T-cell (primary cell): ENCODE measurements around the gene PHF2. TPM values are rescaled to one million over a fixed set of nuclear protein-coding genes. Genes with fewer than 3 reads are reported as not detected.
"Not testable (repeated sequence)": the region's sequence is repeated elsewhere in the genome, so short reads cannot be mapped to it uniquely, and the experiment has no call there.

Experiments used
- ATAC-seq, 4 experiments: fragments of 200-7000 bp in 3 of 4; fragments of 150-1000 bp in 1 of 4; cut with Tn5 transposase; replicated peaks in 1 of 4; 1 replicate in 3 of 4; 2 replicates in 1 of 4; pipeline ENCODE4 v1.10.0; 2021; ENCODE audit warnings: moderate library complexity in 3 of 4, mild to moderate bottlenecking in 2 of 4, moderate number of reproducible peaks in 1 of 4
- CTCF ChIA-PET, 2 donors: fragments of 300-600 bp; sonication (Branson Sonifier 250); formaldehyde crosslinking; loops; one replicate each; lab custom pipeline; 2022; ENCODE audit warnings: antibody characterized with exemption in 2 of 2; lab: Charles Lee
- POLR2A ChIA-PET, 2 donors: fragments of 300-600 bp; sonication (Branson Sonifier 250); formaldehyde crosslinking; loops; one replicate each; lab custom pipeline; 2022; ENCODE audit warnings: antibody characterized with exemption in 2 of 2; lab: Charles Lee
- DNase-seq, 35 experiments: peaks; one replicate each; pipeline versions ENCODE4 v3.0.0 to v3.0.0-alpha.2; 2013 to 2023
- H3K27ac ChIP-seq: one replicate; pipeline ENCODE4 v1.5.1; 2013; ENCODE audit warnings: low read length
- H3K27me3 ChIP-seq, 2 experiments: replicated peaks in 1 of 2; 1 replicate in 1 of 2; 2 replicates in 1 of 2; pipeline versions ENCODE4 v1.6.1 to v1.7.0; 2013; ENCODE audit warnings: low read length in 1 of 2, mixed read lengths in 1 of 2; ENCODE audit not compliant: control insufficient read depth in 2 of 2, insufficient read depth in 2 of 2; ENCODE audit errors: extremely low read depth in 1 of 2
- H3K36me3 ChIP-seq, 2 donors: 1 replicate in 1 of 2; 2 replicates in 1 of 2; pipeline versions ENCODE4 v1.6.1 to v1.7.0; 2013; ENCODE audit warnings: low read length in 1 of 2; ENCODE audit not compliant: control insufficient read depth in 2 of 2, insufficient read depth in 1 of 2; ENCODE audit errors: extremely low read depth in 1 of 2
- H3K4me1 ChIP-seq, 2 experiments: 1 replicate in 1 of 2; 2 replicates in 1 of 2; pipeline versions ENCODE4 v1.6.1 to v1.7.0; 2013; ENCODE audit warnings: low read length in 2 of 2, mixed read lengths in 1 of 2; ENCODE audit not compliant: insufficient read depth in 2 of 2, control insufficient read depth in 1 of 2; ENCODE audit errors: extremely low read depth in 1 of 2
- H3K4me3 ChIP-seq, 2 donors: 1 replicate in 1 of 2; 2 replicates in 1 of 2; pipeline versions ENCODE4 v1.5.1 to v1.7.0; 2013; ENCODE audit warnings: mild to moderate bottlenecking in 2 of 2, low read length in 1 of 2, moderate library complexity in 1 of 2; ENCODE audit not compliant: control insufficient read depth in 1 of 2; ENCODE audit errors: extremely low read depth in 1 of 2
- H3K9me3 ChIP-seq: 2 replicates; pipeline ENCODE4 v1.7.0; 2013
- H3K27ac Mint-ChIP-seq, 2 donors: one replicate each; pipeline ENCODE4 v1.8.0; 2020 to 2021; ENCODE audit warnings: mild to moderate bottlenecking in 2 of 2, mixed read lengths in 2 of 2
- H3K27me3 Mint-ChIP-seq, 2 donors: one replicate each; pipeline ENCODE4 v1.8.0; 2021 to 2022; ENCODE audit warnings: mixed read lengths in 2 of 2
- H3K36me3 Mint-ChIP-seq: one replicate; pipeline ENCODE4 v1.8.0; 2021; ENCODE audit warnings: mixed read lengths
- H3K4me1 Mint-ChIP-seq, 3 donors: one replicate each; pipeline ENCODE4 v1.8.0; 2020 to 2022; ENCODE audit warnings: mixed read lengths in 3 of 3, mild to moderate bottlenecking in 1 of 3
- H3K4me3 Mint-ChIP-seq, 3 donors: one replicate each; pipeline ENCODE4 v1.8.0; 2020 to 2022; ENCODE audit warnings: mild to moderate bottlenecking in 3 of 3, mixed read lengths in 3 of 3, moderate library complexity in 3 of 3
- H3K9me3 Mint-ChIP-seq, 3 donors: one replicate each; pipeline ENCODE4 v1.8.0; 2020 to 2022; ENCODE audit warnings: mixed read lengths in 3 of 3
- WGBS: methylation state at CpG from one replicate; pipeline ENCODE4 v1.1.5; 2013; ENCODE audit warnings: missing lambda C conversion rate; ENCODE audit not compliant: insufficient coverage; 5-methylcytosine and 5-hydroxymethylcytosine counted together
- total RNA-seq, 35 experiments: library from RNA in 6 of 35; stranded (reverse) in 6 of 35; fragments of 120-200 nt in 1 of 35; gene quantifications; one replicate each; pipeline versions ENCODE4 v1.2.1 to v1.2.4 and lab custom pipeline; 2013 to 2026

The PHF2 gene
- total RNA-seq, 5 donors from 2014 or later (not counting 1 experiment from before 2014, with no cell fraction given): 24.6 to 38.5 (median 34.6) TPM

GRCh38 chr9:93665128-93665636 is 88.8 kb downstream of the PHF2 start:
- H3K27ac Mint-ChIP-seq: no peak overlapping the region
- ChIA-PET POLR2A (interaction anchor here in 1 of 2 donors (0.6 kb wide), 1 partner anchor 927 kb away, joined by 8 read pairs; no protein-coding TSS in a partner anchor), CTCF (interaction anchor here in 1 of 2 donors (0.6 kb wide), 1 partner anchor 1939 kb away, joined by 3 read pairs; no protein-coding TSS in a partner anchor)
- Histone ChIP-seq H3K27me3 (no peaks in the 10 kb centered on the region), H3K36me3 (peaks cover 10 to 29% of the 10 kb centered on the region in 2 donors), H3K4me1 (no peaks in the 10 kb centered on the region), H3K27ac (no peak overlapping the region), H3K4me3 (no peak overlapping the region), H3K9me3 (no peaks in the 10 kb centered on the region)
- ATAC-seq (no peak), DNase-seq (peak in 1 of 35 experiments; percentile 2)
- H3K36me3 Mint-ChIP-seq: peaks cover 8% of the 10 kb centered on the region
- H3K4me1 Mint-ChIP-seq: no peaks in the 10 kb centered on the region
- H3K27me3 Mint-ChIP-seq: no peaks in the 10 kb centered on the region
- 96% methylated on average over 9 of the region's 9 CpGs for WGBS
- no peaks in the 10 kb centered on the region for H3K9me3 Mint-ChIP-seq
- H3K4me3 Mint-ChIP-seq: no peak overlapping the region

DNA sequence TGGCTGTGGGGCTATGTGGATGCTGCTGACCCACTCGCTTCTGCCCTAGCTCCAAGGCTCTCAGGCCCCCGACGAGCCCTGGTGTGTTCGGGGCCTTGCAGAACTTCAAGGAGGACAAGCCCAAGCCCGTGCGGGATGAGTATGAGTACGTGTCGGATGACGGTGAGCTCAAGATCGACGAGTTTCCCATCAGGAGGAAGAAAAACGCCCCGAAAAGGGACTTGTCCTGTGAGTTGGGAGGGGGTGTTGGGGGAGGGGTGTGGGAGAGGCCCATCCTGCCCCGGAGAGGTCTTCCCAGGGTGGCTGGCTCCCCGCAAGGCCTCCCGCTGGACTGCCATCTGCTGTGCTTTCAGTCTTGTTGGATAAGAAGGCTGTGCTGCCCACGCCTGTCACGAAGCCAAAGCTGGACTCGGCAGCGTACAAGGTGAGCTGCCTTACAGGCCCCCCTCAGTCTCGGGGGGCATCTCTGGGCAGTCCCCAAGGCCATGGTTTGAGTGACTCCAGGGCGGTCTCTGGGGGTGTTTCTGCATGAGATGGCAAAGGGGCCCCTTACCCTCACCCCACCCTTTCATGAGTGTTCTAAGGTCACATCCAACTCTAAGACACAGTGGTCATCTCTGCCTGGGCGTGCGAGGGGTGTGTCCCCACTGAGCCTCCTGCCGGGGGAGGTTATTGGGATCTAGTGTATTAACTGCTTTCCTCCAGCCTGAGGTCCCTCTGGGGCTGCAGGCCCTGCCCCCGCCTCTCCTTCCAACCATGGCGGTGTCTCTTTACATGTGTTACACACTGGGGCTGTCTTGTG is 89.5 kb downstream of the PHF2 start:
- Mint-ChIP-seq H3K9me3 (no peaks in the 10 kb centered on the region), H3K36me3 (peaks cover 7% of the 10 kb centered on the region), H3K27ac (no peak overlapping the region), H3K4me3 (no peak overlapping the region), H3K4me1 (no peaks in the 10 kb centered on the region), H3K27me3 (no peaks in the 10 kb centered on the region)
- 96% methylated on average over 20 of the region's 27 CpGs for WGBS
- CTCF ChIA-PET: interaction anchor here in 1 of 2 donors (0.6 kb wide), 1 partner anchor 1940 kb away, joined by 3 read pairs; no protein-coding TSS in a partner anchor
- ATAC-seq: no peak
- Histone ChIP-seq H3K27me3 (no peaks in the 10 kb centered on the region), H3K9me3 (no peaks in the 10 kb centered on the region), H3K4me1 (no peaks in the 10 kb centered on the region), H3K27ac (no peak overlapping the region), H3K4me3 (no peak overlapping the region), H3K36me3 (peaks cover 10 to 24% of the 10 kb centered on the region in 2 donors)
- peak in 3 of 35 experiments; percentile 1 to 2 (median 1) for DNase-seq
- POLR2A ChIA-PET: interaction anchor here in 1 of 2 donors (0.6 kb wide), 1 partner anchor 926 kb away, joined by 8 read pairs; no protein-coding TSS in a partner anchor

DNA sequence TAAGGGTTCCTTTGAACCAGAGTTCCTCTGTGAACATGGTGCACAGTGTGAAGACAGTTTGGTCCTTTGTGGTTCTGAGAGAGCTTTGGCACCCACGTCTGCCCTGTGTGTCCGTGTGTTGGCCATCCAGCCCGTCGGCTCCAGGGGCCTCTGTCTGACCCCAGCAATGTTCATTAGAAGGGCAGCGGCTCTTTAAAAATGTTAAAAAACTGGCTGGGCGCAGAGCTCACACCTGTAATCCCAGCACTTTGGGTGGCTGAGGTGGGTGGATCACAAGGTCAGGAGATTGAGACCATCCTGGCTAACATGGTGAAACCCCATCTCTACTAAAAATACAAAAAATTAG is 90.0 kb downstream of the PHF2 start:
- H3K9me3 Mint-ChIP-seq, CTCF ChIA-PET, H3K27me3 Mint-ChIP-seq, H3K27ac ChIP-seq, H3K27ac Mint-ChIP-seq, POLR2A ChIA-PET, H3K36me3 Mint-ChIP-seq, H3K4me1 Mint-ChIP-seq, H3K4me3 ChIP-seq, H3K4me1 ChIP-seq, H3K27me3 ChIP-seq, H3K9me3 ChIP-seq, H3K4me3 Mint-ChIP-seq, ATAC-seq: not testable (repeated sequence)
- peaks cover 10 to 24% of the 10 kb centered on the region in 2 donors for H3K36me3 ChIP-seq
- WGBS: 100% methylated on average over 4 of the region's 6 CpGs
- DNase-seq: peak in 1 of 35 experiments; percentile 0

- Mint-ChIP-seq H3K4me1 (no peaks in the 10 kb centered on the region), H3K4me3 (no peak overlapping the region), H3K27me3 (no peaks in the 10 kb centered on the region), H3K36me3 (peaks cover 7% of the 10 kb centered on the region), H3K27ac (no peak overlapping the region), H3K9me3 (no peaks in the 10 kb centered on the region)
- no peaks in the 10 kb centered on the region for H3K4me1 ChIP-seq
- peak in 1 of 35 experiments; percentile 1 for DNase-seq
- H3K27me3 ChIP-seq: no peaks in the 10 kb centered on the region
- peaks cover 10 to 24% of the 10 kb centered on the region in 2 donors for H3K36me3 ChIP-seq
- ChIA-PET POLR2A (no interaction called here), CTCF (no interaction called here)
- no peak overlapping the region for H3K4me3 ChIP-seq
- H3K9me3 ChIP-seq: no peaks in the 10 kb centered on the region
- 97% methylated on average over 18 of the region's 18 CpGs for WGBS
- no peak for ATAC-seq
- H3K27ac ChIP-seq: no peak overlapping the region
Observed at GRCh38 chr9:93667006-93667405, 90.6 kb downstream of the PHF2 start.

DNA sequence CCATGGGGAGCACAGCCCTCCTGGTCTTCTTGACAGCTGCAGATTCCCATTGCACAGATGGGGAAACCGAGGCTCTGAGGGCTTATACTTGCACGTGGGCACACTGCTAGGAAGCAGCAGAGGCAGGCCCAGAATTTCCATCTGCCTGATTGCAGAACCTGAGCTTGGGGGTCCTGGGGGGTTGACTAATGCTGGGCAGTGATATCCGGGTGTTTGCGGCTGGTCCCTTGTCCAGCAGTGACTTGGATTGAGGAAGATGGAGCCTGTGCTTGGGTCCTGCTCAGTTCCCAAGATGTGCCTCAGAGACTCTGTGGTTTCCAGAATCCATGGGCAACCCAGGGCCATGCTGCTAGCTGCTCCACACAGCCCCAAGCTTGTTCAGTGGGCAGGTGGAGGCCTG is 91.2 kb downstream of the PHF2 start:
- Mint-ChIP-seq H3K27ac (no peak overlapping the region), H3K27me3 (no peaks in the 10 kb centered on the region), H3K4me3 (no peak overlapping the region), H3K36me3 (peaks cover 9% of the 10 kb centered on the region), H3K4me1 (no peaks in the 10 kb centered on the region), H3K9me3 (no peaks in the 10 kb centered on the region)
- POLR2A ChIA-PET: no interaction called here
- no peak for ATAC-seq
- H3K4me1 ChIP-seq: no peaks in the 10 kb centered on the region
- no peak overlapping the region for H3K27ac ChIP-seq
- no peaks in the 10 kb centered on the region for H3K9me3 ChIP-seq
- H3K27me3 ChIP-seq: no peaks in the 10 kb centered on the region
- H3K4me3 ChIP-seq: no peak overlapping the region
- CTCF ChIA-PET: no interaction called here
- peaks cover 10 to 23% of the 10 kb centered on the region in 2 donors for H3K36me3 ChIP-seq
- no peak for DNase-seq
- 73% methylated on average over 4 of the region's 4 CpGs for WGBS

DNA sequence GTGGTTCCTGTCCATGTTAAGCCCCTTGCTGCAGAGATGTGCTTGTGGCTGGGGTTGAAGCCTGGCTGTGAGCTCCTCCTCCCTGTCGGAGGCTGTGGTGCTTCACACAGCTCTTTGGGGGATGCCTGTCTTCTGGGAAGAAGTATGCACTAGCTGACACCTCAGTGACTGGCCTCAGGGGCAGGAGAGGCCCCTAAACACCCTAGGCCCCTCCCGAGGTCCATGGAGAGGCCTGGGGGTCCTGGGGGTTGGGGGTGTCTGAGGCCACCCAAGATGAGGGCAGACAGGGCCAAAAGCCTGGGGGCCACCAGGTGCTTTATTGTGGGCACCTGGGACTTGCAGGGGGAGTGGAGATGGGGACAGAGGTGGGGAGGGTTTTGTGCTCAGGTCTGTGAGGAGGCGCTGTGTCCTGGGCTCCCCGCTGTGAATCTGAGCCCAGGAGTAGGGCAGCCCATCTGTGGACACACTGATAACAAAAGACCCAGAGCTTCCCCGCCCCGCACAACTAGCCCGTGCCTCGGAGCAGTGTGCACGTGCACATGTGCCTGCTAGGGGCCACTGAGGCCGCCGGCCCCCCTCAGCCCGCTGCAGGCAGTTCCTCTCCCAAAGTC is 92.0 kb downstream of the PHF2 start:
- H3K27me3 ChIP-seq: no peaks in the 10 kb centered on the region
- Mint-ChIP-seq H3K4me1 (no peaks in the 10 kb centered on the region), H3K9me3 (no peaks in the 10 kb centered on the region), H3K27ac (no peak overlapping the region), H3K27me3 (no peaks in the 10 kb centered on the region), H3K4me3 (no peak overlapping the region), H3K36me3 (peaks cover 15% of the 10 kb centered on the region)
- ChIA-PET CTCF (no interaction called here), POLR2A (no interaction called here)
- no peak overlapping the region for H3K4me3 ChIP-seq
- H3K4me1 ChIP-seq: no peaks in the 10 kb centered on the region
- WGBS: 95% methylated on average over 11 of the region's 12 CpGs
- ATAC-seq (no peak), DNase-seq (peak in 3 of 35 experiments; percentile 2 to 16 (median 3))
- H3K9me3 ChIP-seq: no peaks in the 10 kb centered on the region
- peaks cover 6 to 19% of the 10 kb centered on the region in 2 donors for H3K36me3 ChIP-seq
- H3K27ac ChIP-seq: no peak overlapping the region
